A549 (cell line): ENCODE data around the gene SLC1A2.

ENCODE experiments used
- CHD4 ChIP-seq: fragments of 200-600 bp; sonication (generic); IDR thresholded peaks from 2 replicates; pipeline ENCODE4 v1.6.1; 2016; ENCODE audit warnings: antibody characterized with exemption, mild to moderate bottlenecking, borderline replicate concordance
- JUNB ChIP-seq: fragments of >200 bp; sonication (Bioruptor Twin); formaldehyde crosslinking; IDR thresholded peaks from 2 replicates; pipeline ENCODE4 v1.6.1; 2016
- PHF8 ChIP-seq: fragments of 200-600 bp; sonication (generic); IDR thresholded peaks from 2 replicates; pipeline ENCODE4 v1.6.1; 2016; ENCODE audit warnings: low read depth, mild to moderate bottlenecking, antibody characterized with exemption, moderate library complexity, borderline replicate concordance
- POLR2A ChIP-seq: IDR thresholded peaks from 2 replicates; pipeline ENCODE4 v1.6.1; 2012; ENCODE audit warnings: mild to moderate bottlenecking, low read length
- RAD21 ChIP-seq, 2 experiments: fragments of >200 bp in 1 of 2; sonication (Bioruptor Twin) in 1 of 2; formaldehyde crosslinking in 1 of 2; IDR thresholded peaks in 1 of 2; conservative IDR thresholded peaks in 1 of 2; 2 replicates in 1 of 2; 3 replicates in 1 of 2; pipeline ENCODE4 v1.6.1; 2012 to 2018; ENCODE audit warnings: inconsistent platforms in 1 of 2
- TF ChIP-seq, protein P1 (sequence below): fragments of >200 bp; sonication (Bioruptor Twin); formaldehyde crosslinking; IDR thresholded peaks from 3 replicates; pipeline ENCODE4 v1.5.1; 2016
- TF ChIP-seq, protein P2 (sequence below): fragments of 200-600 bp; sonication (generic); IDR thresholded peaks from 2 replicates; pipeline ENCODE4 v1.6.1; 2016; ENCODE audit warnings: antibody characterized with exemption, mild to moderate bottlenecking, moderate library complexity
- TF ChIP-seq, protein P3 (sequence below): fragments of 450-650 bp; IDR thresholded peaks from 2 replicates; pipeline ENCODE4 v1.6.1; 2014; ENCODE audit warnings: antibody characterized with exemption
- TF ChIP-seq, protein P4 (sequence below): IDR thresholded peaks from 2 replicates; pipeline ENCODE4 v1.6.1; 2012

DNA sequence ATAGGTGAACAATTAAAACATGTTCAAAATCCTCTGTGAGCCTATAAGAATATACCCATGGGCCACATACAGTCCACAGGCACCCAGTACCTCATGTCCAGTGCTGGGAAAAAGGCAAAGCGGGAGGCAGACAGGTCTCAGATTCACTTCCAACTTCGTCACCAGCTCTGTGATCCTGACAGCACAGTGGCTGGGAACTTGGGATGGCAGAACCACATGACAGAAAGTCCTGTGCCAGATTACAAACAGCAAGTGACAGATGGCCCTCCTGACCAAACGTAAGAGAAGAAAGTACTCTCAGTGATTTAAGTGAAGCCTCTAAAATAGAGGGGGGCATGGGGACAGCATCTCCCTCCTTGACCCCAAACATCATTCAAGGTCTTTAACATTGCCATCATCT lies 5.8 kb downstream of the SLC1A2 start:
- TF ChIP-seq, protein P1, sequence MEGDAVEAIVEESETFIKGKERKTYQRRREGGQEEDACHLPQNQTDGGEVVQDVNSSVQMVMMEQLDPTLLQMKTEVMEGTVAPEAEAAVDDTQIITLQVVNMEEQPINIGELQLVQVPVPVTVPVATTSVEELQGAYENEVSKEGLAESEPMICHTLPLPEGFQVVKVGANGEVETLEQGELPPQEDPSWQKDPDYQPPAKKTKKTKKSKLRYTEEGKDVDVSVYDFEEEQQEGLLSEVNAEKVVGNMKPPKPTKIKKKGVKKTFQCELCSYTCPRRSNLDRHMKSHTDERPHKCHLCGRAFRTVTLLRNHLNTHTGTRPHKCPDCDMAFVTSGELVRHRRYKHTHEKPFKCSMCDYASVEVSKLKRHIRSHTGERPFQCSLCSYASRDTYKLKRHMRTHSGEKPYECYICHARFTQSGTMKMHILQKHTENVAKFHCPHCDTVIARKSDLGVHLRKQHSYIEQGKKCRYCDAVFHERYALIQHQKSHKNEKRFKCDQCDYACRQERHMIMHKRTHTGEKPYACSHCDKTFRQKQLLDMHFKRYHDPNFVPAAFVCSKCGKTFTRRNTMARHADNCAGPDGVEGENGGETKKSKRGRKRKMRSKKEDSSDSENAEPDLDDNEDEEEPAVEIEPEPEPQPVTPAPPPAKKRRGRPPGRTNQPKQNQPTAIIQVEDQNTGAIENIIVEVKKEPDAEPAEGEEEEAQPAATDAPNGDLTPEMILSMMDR, result no peak
- TF ChIP-seq POLR2A (no peak), PHF8 (no peak), CHD4 (no peak), RAD21 (conservative IDR thresholded peaks at IDR 0.05 in 1 of 2, IDR thresholded peaks at IDR 0.05 in 1 of 2) (no peak), JUNB (no peak)
- TF ChIP-seq, protein P2, sequence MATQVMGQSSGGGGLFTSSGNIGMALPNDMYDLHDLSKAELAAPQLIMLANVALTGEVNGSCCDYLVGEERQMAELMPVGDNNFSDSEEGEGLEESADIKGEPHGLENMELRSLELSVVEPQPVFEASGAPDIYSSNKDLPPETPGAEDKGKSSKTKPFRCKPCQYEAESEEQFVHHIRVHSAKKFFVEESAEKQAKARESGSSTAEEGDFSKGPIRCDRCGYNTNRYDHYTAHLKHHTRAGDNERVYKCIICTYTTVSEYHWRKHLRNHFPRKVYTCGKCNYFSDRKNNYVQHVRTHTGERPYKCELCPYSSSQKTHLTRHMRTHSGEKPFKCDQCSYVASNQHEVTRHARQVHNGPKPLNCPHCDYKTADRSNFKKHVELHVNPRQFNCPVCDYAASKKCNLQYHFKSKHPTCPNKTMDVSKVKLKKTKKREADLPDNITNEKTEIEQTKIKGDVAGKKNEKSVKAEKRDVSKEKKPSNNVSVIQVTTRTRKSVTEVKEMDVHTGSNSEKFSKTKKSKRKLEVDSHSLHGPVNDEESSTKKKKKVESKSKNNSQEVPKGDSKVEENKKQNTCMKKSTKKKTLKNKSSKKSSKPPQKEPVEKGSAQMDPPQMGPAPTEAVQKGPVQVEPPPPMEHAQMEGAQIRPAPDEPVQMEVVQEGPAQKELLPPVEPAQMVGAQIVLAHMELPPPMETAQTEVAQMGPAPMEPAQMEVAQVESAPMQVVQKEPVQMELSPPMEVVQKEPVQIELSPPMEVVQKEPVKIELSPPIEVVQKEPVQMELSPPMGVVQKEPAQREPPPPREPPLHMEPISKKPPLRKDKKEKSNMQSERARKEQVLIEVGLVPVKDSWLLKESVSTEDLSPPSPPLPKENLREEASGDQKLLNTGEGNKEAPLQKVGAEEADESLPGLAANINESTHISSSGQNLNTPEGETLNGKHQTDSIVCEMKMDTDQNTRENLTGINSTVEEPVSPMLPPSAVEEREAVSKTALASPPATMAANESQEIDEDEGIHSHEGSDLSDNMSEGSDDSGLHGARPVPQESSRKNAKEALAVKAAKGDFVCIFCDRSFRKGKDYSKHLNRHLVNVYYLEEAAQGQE, result no peak
- TF ChIP-seq, protein P3, sequence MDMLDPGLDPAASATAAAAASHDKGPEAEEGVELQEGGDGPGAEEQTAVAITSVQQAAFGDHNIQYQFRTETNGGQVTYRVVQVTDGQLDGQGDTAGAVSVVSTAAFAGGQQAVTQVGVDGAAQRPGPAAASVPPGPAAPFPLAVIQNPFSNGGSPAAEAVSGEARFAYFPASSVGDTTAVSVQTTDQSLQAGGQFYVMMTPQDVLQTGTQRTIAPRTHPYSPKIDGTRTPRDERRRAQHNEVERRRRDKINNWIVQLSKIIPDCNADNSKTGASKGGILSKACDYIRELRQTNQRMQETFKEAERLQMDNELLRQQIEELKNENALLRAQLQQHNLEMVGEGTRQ, result no peak
- TF ChIP-seq, protein P4, sequence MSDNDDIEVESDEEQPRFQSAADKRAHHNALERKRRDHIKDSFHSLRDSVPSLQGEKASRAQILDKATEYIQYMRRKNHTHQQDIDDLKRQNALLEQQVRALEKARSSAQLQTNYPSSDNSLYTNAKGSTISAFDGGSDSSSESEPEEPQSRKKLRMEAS, result no peak
